Suprapubic skin (tissue), 3 donors: ENCODE measurements around the gene DCAF8L2.

Experiments used
- CTCF ChIP-seq, 2 donors: fragments of 200-600 bp in 1 of 2; fragments of 450-650 bp in 1 of 2; sonication (generic) in 1 of 2; IDR thresholded peaks; one replicate each; pipeline ENCODE4 v1.5.1; 2016 to 2019; ENCODE audit warnings: antibody characterized with exemption in 2 of 2, mild to moderate bottlenecking in 1 of 2, moderate library complexity in 1 of 2
- POLR2AphosphoS5 ChIP-seq, 3 donors: sonication (generic); formaldehyde crosslinking; IDR thresholded peaks; one replicate each; pipeline ENCODE4 v1.6.1; 2017; ENCODE audit warnings: antibody characterized with exemption in 3 of 3

- TF ChIP-seq POLR2AphosphoS5 (IDR thresholded peaks at IDR 0.05): no peak
- no peak for TF ChIP-seq CTCF (IDR thresholded peaks at IDR 0.05)
Observed at GRCh38 chrX:27600686-27601085, 10.5 kb downstream of the DCAF8L2 start.
